HG03045 (cell line): ENCODE data around the gene LMCD1.

ENCODE experiments used
- ATAC-seq: cut with Tn5 transposase; IDR thresholded peaks from one replicate; pipeline ENCODE4 v1.9.1; 2021; ENCODE audit warnings: mild to moderate bottlenecking, moderate library complexity; ENCODE audit not compliant: unreplicated experiment

LMCD1 gene

DNA sequence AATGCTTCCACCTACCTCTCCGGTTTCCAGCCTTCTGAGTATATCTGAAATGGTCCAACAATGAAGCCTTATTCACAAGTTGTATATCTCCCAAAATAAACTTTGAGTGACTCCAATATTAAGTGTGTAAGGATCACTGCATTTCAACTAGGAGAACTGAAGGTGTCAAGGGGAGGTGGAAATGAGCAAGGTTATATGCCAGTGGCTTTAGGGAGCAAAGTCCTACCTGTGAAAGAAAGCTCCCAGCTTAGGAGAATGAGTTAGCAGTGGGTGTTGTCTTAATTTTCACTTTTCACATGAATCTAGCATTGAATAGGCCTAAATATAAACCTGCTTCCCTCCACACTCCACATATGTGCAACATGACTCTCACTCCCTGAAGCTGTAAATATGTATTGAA is 29.0 kb downstream of the LMCD1 start:
- ATAC-seq: no peak

- ATAC-seq: no peak
These were observed 30.7 kb downstream of the LMCD1 start for GRCh38 chr3:8532251-8532871.

GRCh38 chr3:8536096-8537056 is 34.8 kb downstream of the LMCD1 start:
- ATAC-seq: no peak

- ATAC-seq: no peak
These were observed 35.8 kb downstream of the LMCD1 start for GRCh38 chr3:8537440-8537839.

DNA sequence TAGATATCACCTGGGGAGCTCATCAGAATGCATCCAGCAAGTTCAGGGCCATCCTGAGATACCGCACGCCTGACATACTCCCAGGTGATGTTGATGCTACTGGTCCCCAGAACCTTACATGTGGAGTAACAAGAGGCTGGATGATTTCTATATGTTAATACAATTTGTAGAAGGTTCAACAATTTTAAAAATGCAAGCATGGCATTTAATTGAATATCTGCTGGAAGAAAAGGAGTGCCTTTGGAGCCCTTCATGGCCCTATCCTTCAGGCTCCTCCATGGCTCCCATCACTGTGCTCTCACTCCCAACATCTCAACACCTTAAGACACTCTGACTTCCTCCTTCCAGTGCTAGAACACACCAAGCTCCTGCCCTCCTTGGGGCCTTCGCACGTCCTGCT is 36.6 kb downstream of the LMCD1 start:
- no peak for ATAC-seq

GRCh38 chr3:8538913-8539312 is 37.3 kb downstream of the LMCD1 start:
- no peak for ATAC-seq

- no peak for ATAC-seq
These were observed 37.8 kb downstream of the LMCD1 start for GRCh38 chr3:8539419-8539818.

DNA sequence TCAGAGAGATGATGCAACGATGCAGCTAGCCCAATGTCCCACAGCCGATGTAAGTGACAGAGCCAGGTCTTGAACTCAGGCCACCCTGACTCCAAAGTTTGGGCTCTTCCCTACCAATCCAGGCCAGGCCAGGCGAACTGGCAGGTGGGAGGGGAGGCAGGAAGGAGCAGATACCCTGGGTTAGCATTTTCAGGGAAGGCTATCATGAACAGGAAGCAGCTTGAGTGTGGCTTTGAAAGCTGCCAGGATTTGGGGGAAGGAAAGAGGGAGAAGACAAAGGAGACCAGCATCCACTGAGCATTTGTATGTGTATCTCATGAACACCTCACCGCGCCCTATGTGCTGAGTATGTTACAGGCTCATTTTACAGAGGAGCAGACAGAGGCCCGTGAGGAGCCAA is 38.8 kb downstream of the LMCD1 start:
- no peak for ATAC-seq

DNA sequence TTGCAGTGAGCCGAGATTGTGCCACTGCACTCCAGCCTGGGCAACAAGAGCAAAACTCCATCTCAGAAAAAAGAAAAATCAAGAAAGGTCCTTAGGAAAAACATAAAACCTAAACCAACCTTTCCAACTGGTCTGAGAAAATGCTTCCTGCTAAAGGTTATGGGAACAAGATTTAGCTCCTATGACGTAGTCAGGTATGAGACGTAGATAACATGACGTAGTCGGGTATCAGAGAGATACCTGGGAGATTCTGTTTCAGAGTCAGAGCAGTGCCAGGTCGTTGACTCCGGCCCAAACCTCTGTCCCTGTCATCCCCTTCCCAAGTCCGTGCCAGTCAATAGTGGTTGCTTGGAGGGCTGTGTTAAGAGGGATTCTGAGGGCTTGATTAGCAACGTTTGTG is 39.9 kb downstream of the LMCD1 start:
- ATAC-seq: no peak

DNA sequence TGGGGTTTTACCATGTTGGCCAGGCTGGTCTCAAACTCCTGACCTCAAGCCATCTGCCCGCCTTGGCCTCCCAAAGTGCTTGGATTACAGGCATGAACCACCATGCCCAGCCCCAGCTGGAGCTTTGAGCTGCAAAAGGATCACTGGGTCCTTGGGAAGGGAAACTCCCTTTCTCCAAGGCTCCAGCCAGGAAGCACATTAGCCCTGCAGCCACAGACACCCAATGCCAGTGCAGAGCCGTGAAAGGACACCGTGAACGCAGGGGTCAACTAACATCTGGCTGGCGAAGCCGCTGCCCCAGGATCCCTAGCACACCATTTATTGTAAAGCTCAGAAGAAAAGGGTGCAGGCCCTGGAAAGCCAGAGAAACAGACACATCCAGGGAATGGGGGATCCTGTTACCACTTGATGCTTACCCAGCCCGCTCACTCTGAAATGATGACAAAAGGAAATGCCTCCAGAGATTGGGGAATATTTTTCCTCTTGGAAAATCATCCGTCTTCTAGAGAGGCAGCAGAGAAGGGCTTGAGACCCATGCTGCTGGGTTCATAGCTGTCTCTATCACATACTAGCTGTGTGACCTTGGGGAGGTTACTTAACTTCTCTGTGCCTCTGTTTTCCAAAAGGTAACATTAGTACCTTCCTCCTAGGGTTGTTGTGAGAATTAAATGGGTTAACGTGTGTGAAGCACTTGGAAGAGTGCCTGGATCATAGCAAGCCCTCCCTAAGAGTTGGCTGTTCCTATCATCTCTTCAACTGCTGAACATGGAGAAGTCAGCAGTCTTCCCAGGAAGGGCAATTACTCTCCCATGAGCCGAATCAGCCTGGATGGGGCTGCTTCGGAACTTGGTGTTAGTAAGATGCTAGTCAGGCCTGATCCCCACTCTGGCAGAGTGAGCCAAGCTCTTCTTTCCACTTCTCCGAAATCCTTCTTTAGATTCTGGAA is 40.8 kb downstream of the LMCD1 start:
- no peak for ATAC-seq

GRCh38 chr3:8546609-8547008 is 45.0 kb downstream of the LMCD1 start:
- ATAC-seq: no peak

DNA sequence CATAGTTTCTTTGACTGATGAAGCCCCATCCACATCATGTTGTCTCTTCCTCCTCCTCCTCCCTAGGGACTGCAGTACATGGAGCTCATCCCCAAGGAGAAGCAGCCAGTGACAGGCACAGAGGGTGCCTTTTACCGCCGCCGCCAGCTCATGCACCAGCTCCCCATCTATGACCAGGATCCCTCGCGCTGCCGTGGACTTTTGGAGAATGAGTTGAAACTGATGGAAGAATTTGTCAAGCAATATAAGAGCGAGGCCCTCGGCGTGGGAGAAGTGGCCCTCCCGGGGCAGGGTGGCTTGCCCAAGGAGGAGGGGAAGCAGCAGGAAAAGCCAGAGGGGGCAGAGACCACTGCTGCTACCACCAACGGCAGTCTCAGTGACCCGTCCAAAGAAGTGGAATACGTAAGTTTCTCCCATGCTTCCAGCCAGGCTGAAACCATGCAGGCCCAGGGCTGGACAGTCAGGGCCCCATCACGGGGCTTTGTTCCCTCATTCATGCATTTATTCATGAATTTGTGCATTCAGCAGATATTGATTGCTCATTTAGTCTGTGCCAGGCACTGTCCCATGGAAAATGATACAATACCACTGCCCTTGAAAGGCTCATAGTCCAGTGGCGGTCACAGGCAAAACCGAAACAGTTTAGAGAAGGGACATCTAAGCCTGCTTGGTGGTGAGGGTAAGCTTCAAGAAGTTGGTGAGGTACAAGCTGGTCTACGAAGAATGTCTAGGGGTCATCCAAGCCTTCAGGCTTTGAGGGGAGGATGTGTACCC is 47.1 kb downstream of the LMCD1 start:
- no peak for ATAC-seq

GRCh38 chr3:8549354-8549753 is 47.7 kb downstream of the LMCD1 start:
- ATAC-seq: no peak

DNA sequence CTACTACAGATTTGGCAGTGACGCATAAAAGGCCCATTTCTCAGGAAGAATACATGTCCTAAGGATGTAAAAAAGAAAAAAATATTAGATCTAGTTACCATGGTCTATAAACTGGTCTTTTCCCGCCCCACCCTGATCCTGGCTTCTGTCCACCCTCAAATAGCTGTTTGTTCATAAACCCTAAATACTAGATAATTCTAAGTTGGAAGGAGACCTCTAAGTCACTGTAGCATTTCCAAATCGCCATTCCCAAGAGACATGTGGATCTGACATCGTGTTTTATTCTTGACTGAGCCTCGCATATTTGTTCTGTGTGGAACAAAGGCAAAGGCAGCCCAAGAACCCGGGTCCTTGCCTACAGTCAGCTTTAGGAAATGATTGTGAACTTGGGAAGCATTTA is 49.0 kb downstream of the LMCD1 start:
- no peak for ATAC-seq

GRCh38 chr3:8552223-8552762 is 50.7 kb downstream of the LMCD1 start:
- no peak for ATAC-seq

GRCh38 chr3:8553405-8553804 is 51.8 kb downstream of the LMCD1 start:
- no peak for ATAC-seq

- ATAC-seq: no peak
These were observed 53.1 kb downstream of the LMCD1 start for GRCh38 chr3:8554696-8555095.

DNA sequence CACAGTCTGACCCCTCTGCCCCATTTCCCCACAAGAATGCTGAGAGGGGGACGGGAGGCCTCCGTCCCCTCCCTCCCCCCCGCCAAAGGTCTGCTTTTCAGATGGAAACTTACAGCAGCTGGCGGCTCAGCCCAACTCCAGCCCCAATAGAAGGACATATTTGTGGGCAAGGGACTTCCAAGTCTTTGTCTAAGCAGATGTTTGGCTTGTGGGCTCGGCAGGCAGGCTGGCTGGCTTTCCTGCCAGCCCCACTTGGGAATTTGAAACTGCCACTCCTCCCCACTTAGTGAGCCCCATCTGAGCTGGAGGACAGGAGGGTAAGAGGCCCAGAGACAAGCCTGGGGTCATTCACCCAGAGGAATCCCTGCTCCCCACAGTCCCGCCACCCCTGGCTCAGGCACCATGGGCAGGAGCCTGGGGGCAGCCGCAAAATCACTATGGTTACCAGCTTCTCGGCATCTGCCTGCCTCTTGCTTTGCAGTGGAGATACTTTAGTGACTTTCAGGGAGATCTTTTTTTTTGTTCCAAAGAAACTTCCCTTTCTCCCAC is 53.6 kb downstream of the LMCD1 start:
- no peak for ATAC-seq

GRCh38 chr3:8555725-8556472 is 54.3 kb downstream of the LMCD1 start:
- ATAC-seq: no peak
